ENCODE measurements around the gene RNF157. TPM values are rescaled to one million over a fixed set of nuclear protein-coding genes. Genes with fewer than 3 reads are reported as not detected.
A peak's percentile ranks its signal among the peaks of the same experiment; 100 is the strongest.
"Not testable (repeated sequence)": the region's sequence is repeated elsewhere in the genome, so short reads cannot be mapped to it uniquely, and the experiment has no call there.

The RNF157 gene
- total RNA-seq, 1 experiment from 2014 or later: 5.5 TPM

DNA sequence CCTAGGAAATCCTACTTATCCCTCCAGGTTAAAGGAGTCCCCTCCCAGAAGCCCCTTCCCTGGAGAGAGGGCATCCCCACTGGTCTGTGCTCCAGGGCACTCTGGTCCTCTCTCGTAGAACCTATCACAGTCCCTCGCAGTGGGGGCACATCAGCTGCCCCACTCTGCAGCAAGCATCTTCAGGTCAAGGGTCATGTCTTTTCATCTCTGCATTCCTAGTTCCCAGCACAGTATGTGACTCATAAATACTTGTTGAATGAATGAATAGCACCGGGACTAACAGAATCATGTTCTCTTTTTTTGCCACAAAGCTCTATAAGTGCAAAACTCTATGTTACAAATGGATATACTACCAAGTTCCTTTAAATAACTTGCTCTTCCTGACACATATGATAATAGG, 36.0 kb downstream of the RNF157 start:
- no peak for DNase-seq (ENCODE audit: low spot score)
- in situ Hi-C loops (cut with HindIII; ENCODE audit: low sequenced_read_pairs): no loop called here

DNA sequence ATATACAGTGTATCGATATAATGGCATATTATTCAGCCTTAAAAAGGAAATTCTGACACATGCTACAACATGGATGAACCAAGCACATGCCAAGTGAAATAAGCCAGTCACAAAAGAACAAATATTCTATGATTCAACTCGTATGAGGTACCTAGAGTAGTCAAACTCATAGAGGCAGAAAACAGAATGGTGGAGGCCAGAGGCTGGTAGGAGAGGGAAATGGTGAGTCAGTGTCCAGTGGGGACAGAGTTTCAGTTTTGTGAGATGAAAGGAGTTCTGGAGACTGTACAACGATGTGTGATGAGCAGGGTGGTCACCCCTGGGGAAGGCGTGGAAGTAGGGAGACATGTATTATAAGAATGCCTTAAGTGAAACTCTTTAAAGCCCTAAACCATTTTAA, 39.9 kb downstream of the RNF157 start:
- no peak for DNase-seq (ENCODE audit: low spot score)
- in situ Hi-C loops (cut with HindIII; ENCODE audit: low sequenced_read_pairs): no loop called here

DNA sequence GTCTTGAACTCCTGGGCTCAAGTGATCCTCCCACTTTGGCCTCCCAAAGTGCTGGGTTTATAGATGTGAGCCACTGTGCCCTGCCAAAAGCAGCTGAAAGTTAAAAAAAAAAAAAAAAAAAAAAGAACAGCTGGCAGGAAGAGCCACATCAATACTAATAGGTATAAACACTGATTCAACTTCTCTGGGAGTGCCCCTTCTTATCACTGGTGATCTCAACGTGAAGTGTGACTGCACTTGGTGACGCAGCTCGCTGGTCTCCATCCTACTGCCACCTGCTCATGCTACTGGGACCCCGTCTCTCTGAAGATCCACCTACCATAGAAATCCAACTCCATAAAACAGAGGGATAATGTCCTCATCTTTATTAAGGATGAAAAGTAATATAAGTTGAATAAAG, 40.8 kb downstream of the RNF157 start:
- no peak for DNase-seq (ENCODE audit: low spot score)
- in situ Hi-C loops (cut with HindIII; ENCODE audit: low sequenced_read_pairs): no loop called here

DNA sequence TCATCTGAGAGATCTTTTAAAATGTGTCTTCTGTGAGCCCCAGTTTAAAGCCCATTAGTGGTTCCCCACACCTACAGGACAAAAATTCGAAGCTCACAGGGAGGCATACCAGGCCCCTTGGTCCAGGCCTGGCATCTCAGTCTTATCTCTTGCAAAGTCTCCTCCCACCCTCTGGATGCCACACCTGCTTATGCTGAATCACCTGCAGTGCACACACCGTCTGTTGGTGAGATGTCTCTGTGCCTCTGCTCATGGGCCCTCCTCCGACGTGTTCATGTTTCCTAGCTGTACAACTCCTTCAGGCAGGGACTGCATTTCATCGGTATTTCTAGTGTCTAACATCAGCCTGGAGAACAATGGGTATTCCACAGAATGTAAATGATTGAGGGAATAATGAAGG, 41.6 kb downstream of the RNF157 start:
- no peak for DNase-seq (ENCODE audit: low spot score)
- in situ Hi-C loops (cut with HindIII; ENCODE audit: low sequenced_read_pairs): no loop called here

DNA sequence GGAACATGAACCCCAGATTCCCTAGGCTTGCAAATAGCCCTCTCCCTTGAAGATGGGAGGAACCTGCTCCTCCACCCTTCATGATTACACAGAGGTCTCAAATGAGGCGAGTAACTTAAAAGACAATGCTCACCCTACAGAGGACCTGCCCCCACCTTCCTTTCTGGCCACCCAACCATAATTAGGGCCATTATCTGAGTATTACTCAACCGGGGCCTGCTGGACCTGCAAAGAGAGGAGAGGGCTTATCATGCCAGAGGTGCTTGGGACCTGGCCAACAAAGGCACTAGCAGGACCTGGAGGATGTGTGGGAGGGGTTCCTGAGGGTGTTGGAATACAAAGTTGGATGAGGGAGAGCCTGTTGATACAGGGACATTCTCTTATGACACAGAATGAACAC, 42.4 kb downstream of the RNF157 start:
- in situ Hi-C loops (cut with HindIII; ENCODE audit: low sequenced_read_pairs): no loop called here
- no peak for DNase-seq (ENCODE audit: low spot score)

DNA sequence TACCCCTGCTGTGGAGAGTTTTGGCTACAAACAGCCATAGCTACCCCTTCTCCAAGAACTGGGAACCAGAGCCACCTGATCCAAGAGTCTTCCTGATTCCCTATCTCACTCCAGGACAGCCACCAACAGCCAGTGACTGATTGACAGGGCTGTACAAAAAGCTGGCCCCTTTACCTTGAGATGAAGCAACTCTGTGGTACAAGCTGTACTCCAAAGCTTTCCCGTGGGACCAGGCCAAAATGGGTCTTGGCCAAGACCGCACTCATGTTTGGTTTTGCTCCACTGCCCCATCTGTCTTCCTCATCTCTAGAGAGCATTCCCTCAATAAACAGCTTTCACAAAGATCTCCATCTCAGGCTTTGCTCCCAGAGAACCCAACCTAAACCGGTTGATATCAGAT, 43.6 kb downstream of the RNF157 start:
- peak; percentile 85 for DNase-seq (ENCODE audit: low spot score)
- in situ Hi-C loops (cut with HindIII; ENCODE audit: low sequenced_read_pairs): no loop called here

DNA sequence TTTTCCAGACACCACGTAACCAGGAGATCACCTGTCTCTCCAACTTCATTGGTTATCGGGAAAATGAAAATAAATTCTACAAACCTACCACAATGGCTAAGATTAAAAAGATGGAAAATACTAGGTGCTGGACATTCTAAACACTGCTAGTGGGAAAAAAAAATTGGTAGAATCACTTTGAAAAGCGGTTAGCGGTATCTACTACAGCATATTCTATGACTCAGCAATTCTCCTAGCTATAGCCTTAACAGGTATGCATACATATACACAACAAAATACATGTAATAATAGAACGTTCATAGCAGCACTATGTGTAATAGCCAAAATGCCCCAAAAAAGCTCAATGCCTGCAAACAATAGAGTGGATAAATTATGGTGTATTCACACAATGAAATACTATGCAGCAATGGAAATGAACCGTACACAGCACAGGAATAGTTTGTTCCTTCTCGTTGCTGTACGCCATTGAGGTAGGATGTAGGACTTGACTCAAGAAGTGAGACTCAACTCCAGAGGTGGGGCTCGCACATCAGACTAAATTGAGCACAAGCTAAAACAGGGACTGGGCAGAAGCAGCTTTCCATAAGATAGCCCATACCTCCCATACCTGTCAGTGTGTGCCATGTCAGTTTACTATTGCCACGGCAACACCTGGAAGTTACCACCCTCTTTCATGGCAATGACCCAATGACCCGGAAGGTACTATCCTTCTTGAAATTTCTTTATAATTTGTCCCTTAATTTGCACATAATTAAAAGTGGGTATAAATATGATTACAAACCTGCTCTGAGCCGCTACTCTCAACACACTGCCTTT, 44.8 kb downstream of the RNF157 start:
- no peak for DNase-seq (ENCODE audit: low spot score)
- in situ Hi-C loops (cut with HindIII; ENCODE audit: low sequenced_read_pairs): no loop called here

DNA sequence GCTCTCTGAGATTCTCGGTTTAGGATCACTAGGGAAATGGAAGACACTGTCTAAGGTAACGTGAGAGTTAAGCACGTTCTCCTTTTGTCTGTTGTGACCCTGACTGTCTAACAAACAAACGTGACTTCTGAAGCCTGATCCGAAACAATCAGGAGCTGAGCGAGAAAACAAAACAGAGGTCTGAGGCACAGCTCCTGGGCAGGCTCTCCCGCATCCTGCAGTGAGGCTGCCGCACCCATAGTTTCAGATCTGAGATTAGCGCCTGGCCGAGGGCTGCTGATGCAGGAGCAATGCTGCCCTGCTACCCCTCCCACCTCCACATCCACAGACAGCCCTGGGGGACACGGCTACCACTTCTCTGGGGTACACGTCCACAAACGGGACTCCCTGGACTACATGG, 46.7 kb downstream of the RNF157 start:
- in situ Hi-C loops (cut with HindIII; ENCODE audit: low sequenced_read_pairs): no loop called here
- no peak for DNase-seq (ENCODE audit: low spot score)

DNA sequence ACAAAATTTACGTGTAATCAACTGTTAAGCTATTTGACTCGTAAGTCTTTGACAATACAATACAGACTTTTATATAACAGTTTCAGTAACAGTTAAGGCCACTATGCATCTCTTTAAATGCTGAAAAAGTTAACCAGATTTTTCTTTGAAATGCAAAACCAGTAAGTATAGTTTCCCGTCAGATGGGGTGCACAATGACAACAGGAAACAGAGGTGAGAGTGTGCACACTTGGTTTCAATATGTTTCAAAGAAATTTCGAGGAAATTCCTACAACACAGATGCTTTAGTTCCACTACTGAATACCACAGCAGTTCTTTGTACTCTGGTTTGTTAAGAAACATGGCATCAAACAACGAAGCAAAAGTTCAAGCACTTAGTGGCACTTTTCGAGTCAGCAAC, 48.4 kb downstream of the RNF157 start:
- no peak for DNase-seq (ENCODE audit: low spot score)
- in situ Hi-C loops (cut with HindIII; ENCODE audit: low sequenced_read_pairs): no loop called here

DNA sequence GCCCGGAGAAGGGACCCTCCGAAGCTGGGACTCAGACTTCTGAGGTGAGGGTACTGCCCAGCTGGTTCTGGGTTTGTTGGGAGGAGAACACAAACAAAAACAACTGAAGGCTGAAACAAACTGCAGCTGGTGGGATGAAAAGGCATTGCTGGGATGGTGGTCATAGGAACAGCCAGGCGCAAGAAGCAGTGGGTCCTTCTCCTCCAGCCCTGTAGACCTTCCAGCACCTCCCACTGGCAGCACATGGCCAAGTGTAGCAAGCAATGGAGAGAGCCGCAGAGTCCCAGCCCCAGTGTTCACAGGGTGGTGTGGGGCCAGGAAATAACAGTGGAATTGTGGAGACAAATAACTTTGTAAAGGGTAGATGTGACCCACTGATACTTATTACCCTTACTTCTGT, 50.6 kb downstream of the RNF157 start:
- in situ Hi-C loops (cut with HindIII; ENCODE audit: low sequenced_read_pairs): no loop called here

DNA sequence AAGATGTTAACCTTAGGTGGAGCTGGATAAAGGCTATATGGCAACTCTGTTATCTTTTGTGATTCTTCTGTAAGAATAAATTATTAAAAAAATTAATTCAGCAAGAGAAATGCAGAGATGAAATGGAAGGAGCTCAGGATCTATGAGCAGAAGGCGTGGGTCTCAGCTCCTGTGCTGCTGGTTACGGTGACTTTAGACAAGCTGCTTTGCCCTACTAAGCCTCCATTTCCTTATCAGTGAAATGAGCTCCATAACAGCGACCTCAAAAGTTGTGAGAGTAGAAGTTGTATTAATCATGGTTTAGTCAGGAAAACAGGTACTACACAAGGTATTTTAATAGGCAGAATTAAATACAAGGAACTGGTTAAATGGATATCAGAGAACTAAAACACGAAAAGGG, 51.0 kb downstream of the RNF157 start:
- no peak for DNase-seq (ENCODE audit: low spot score)
- in situ Hi-C loops (cut with HindIII; ENCODE audit: low sequenced_read_pairs): no loop called here

More for the DNA sequence above, 50.6 kb downstream of the RNF157 start:
- DNase-seq (ENCODE audit: low spot score): no peak

DNA sequence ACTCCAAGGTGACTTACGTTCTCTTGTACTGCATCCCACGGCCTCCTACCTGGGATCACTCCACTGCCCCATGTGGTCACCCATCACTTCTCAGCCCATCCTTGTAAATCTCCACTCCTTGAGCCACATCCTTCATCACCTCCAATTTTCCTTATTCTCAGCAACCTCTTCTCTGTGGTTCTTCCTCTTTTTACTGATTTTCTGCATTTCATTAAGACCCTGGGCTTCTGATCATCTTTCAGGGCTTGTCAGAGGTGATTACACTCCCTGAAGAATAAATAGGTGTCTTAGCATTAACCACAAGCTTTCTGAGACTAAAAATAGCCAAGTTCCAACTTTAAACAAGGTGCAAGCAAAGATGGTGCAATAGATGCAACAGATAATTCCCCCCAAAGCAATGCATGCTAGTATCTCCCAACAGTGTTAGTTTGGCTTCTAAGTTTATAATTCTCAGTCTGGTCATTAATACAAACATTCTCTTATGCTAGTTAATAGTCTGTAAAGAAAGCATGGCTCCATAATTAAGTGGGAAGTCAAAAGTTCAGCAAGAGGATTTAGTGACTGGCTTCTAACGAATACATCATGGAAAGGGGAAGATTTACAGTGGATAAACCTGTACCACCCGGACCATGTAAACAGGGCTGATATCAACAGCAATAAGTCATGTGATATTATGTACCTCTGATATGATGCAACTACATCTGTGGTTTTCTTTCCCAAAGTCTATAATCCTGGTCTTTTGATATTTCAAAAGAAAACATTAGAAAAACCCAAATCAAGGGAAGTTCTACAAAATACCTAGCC, 51.9 kb downstream of the RNF157 start:
- no peak for DNase-seq (ENCODE audit: low spot score)
- in situ Hi-C loops (cut with HindIII; ENCODE audit: low sequenced_read_pairs): no loop called here

DNA sequence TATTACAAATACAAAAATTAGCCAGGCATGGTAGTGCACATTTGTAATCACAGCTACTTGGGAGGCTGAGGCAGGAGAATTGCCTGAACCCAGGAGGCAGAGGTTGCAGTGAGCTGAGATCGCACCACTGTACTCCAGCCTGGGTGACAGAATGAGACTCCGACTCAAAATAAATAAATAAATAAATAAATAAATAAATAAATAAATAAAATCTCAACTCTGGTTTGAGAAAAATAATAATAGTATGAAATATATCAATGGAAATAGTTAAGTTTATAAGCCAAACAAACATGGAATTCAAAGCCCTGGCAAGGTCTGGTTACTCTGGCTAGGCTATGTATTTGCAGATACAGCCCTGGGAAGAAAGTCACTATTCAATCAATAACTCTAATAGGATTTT, 53.5 kb downstream of the RNF157 start:
- in situ Hi-C loops (cut with HindIII; ENCODE audit: low sequenced_read_pairs); DNase-seq (ENCODE audit: low spot score): not testable (repeated sequence)

DNA sequence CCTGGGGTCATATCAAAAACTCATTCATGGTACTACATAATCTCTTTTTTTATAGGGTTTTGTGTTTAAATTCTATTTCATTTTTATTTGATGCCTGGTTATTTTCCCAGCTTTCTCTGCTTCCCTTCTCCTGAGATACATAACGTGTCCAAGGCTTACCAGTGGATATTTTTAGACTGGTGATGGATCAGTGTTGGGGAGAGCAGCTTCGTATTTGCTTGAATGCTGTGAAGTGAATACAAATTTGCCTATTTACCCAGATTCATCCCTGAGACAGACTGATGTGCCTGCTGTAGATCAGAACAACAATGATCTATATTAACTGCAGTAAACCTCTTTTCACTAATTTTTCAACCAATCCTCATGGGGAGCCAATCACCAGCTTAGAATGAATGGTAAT, 56.0 kb downstream of the RNF157 start:
- in situ Hi-C loops (cut with HindIII; ENCODE audit: low sequenced_read_pairs): no loop called here

DNA sequence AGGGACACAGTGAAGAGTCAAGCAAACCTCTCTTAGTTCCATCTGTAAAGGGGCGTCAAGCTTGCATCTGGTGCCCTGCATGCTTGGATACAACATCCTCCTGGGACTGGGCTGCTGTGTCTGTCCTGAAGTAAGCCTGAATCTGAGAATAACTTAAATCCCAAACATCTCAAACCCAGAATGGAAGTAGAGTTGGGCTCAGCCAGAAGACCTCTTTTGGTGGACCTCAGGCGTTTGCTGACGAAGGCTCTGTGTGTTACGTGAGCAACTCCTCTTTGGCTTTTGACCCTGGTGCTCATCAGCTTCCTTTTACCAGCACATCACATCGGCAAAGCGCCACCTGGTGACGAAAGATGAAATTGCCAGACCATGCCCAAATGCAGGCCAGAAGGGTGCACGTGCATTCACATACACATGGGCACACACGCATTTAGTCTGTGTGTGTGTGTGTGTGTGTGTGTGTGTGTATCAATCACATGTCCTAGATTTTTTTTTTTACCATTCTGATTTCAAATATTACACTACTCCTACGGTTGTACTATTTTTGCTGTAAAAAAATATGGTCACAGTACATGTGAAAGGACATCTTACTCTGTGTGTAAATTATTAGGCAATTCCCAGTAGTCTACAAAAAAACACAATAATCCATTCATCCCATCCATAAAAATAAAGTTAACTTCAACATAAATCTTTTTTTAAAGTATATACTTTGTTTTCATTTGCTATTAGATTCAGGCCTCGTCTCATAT, 58.1 kb downstream of the RNF157 start:
- DNase-seq (ENCODE audit: low spot score): peak; percentile 86
- in situ Hi-C loops (cut with HindIII; ENCODE audit: low sequenced_read_pairs): no loop called here

More for the DNA sequence above, 56.0 kb downstream of the RNF157 start:
- DNase-seq (ENCODE audit: low spot score): no peak

DNA sequence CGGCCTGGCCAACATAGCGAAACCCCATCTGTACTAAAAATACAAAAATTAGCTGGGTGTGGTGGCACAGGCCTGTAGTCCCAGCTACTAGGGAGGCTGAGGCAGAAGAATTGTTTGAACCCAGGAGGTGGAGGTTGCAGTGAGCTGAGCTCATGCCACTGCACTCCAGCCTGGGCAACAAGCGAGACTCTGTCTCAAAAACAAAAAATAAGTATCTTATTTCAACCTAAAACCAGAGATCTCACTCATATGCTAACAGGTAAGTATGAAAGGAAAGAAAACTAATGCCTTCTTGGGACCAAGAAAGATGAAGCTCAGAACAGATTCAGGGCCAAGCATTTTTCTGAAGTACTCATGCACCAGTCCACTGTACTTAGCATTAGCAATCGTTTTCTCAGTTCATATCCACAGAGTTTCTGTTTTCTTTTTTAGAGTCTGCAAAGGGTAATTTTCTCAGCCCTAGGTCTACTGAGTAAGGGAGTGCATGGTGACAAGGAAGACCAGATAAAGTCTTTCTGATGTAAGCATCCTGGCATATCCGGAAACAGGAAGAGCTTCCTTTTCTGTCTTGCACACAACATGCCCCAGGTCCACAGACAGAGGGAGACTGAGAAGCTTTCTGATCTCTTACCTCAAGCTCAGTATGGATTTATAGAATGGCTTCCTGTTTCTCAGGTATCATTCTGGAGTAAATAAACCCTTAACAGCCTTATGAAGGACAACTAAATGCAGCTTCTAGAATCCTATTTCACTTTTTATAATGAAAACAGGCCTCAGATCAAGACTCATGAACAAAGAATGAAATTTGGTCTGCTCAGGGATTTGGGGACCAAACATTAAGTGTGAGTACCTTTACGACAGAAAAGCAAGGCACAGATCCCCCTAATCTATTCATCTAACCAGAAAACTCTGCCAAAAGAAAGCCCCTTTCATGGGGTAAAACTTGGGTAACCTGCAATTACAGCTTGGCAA, 60.5 kb downstream of the RNF157 start:
- no peak for DNase-seq (ENCODE audit: low spot score)
- in situ Hi-C loops (cut with HindIII; ENCODE audit: low sequenced_read_pairs): no loop called here

DNA sequence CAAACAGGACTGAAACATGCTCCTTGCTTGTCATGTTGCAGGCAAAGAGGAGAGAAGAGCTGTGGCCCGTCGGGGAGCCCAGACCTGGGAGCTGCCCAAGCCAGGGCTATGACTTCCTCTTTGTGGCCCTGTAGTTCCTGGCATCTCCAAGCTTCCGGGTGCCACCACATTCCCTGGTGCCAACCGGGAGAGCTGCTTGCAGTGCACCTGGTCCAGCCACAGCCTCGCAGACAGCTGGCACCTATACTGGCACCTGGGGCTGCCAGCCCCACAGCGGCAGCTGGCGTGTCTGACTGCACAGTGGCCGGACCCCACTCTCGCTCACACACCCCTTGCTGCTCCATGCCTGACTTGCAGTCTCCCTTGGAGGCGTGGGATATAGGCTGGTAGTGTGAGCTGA, 62.2 kb downstream of the RNF157 start:
- in situ Hi-C loops (cut with HindIII; ENCODE audit: low sequenced_read_pairs): no loop called here

DNA sequence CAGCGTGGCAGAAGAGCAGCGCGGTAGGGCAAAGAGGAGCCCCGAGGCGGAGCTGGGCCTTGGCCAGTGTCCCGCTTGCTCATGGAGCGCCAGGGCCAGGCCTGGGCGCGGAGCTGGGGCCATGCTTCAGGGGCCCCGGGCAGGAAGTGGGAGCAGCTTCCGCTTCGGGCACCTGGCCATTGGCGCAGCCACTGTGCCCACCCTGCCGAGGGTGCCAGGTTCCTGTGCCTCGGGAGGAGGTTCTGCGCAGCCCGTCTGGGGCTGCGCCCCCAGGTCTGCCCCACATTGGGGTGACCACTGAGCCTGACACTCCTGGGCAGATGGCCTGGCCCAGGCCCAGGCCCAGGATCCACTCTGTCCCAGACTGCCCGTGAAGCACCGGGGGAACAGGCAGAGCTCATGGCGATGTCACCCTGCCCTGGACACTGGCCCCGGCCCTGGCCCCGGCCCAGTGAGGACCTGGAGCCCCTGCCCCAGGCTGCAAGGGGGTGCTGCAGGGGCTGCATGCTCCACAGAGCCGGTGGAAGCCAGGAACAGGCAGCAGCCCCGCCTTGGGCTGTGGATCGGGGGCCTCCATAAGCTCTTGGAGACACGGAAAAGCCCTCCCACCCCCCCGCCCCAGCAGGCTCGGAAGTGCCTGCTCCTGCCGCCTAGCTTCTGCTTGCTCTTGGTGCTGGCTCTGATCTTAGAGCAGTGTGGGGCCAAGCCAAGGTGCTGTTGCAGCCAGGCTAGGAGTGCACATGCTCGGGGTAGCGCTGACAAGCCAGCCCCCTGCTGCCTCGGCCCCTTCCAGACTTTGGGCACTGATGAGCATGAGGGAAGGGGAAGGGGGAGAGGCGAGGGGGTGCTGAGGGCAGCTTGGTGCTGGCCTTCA, 63.4 kb downstream of the RNF157 start:
- peak; percentile 55 for DNase-seq (ENCODE audit: low spot score)
- in situ Hi-C loops (cut with HindIII; ENCODE audit: low sequenced_read_pairs): no loop called here

More for the DNA sequence above, 62.2 kb downstream of the RNF157 start:
- no peak for DNase-seq (ENCODE audit: low spot score)
